OCI-LY1 (cell line): ENCODE results near the gene ALDH5A1.
"Not testable (repeated sequence)": the region's sequence is repeated elsewhere in the genome, so short reads cannot be mapped to it uniquely, and the experiment has no call there.

Experiments
- H2AFZ ChIP-seq: fragments of 200-600 bp; sonication (generic), shearing (Covaris generic); 2 replicates; pipeline ENCODE4 v1.6.0; 2014; ENCODE audit warnings: antibody characterized with exemption, mild to moderate bottlenecking, low read length
- H3F3A ChIP-seq: fragments of 200-600 bp; sonication (generic), shearing (Covaris generic); 2 replicates; pipeline ENCODE4 v1.6.0; 2014; ENCODE audit warnings: mild to moderate bottlenecking, antibody characterized with exemption, low read length, moderate library complexity; ENCODE audit not compliant: insufficient read depth
- H3K27ac ChIP-seq: fragments of 200-600 bp; sonication (generic); 2 replicates; pipeline ENCODE4 v1.5.1; 2014; ENCODE audit warnings: low read length, mixed run types, mild to moderate bottlenecking, low read depth; ENCODE audit not compliant: poor library complexity, severe bottlenecking
- H3K27me3 ChIP-seq: fragments of 200-600 bp; sonication (generic); 2 replicates; pipeline ENCODE4 v1.6.0; 2014; ENCODE audit warnings: antibody characterized with exemption, mild to moderate bottlenecking, low read length, moderate library complexity; ENCODE audit not compliant: insufficient read depth
- H3K36me3 ChIP-seq: fragments of 200-600 bp; sonication (generic); 2 replicates; pipeline ENCODE4 v1.6.1; 2014; ENCODE audit warnings: mild to moderate bottlenecking, antibody characterized with exemption, low read length, moderate library complexity, mixed read lengths; ENCODE audit not compliant: insufficient read depth
- H3K4me1 ChIP-seq: fragments of 200-600 bp; sonication (generic); 2 replicates; pipeline ENCODE4 v1.5.1; 2014; ENCODE audit warnings: mild to moderate bottlenecking, low read length, moderate library complexity; ENCODE audit not compliant: insufficient read depth, severe bottlenecking
- H3K4me2 ChIP-seq: fragments of 200-600 bp; sonication (generic), shearing (Covaris generic); 2 replicates; pipeline ENCODE4 v1.6.1; 2014; ENCODE audit warnings: low read length
- H3K4me3 ChIP-seq: fragments of 200-600 bp; sonication (generic); 2 replicates; pipeline ENCODE4 v1.5.1; 2014; ENCODE audit warnings: low read length, low read depth, mild to moderate bottlenecking, mixed read lengths; ENCODE audit not compliant: poor library complexity, severe bottlenecking
- H3K79me2 ChIP-seq: fragments of 200-600 bp; shearing (Covaris generic); 2 replicates; pipeline ENCODE4 v1.6.1; 2016; ENCODE audit warnings: mixed run types, low read length, mixed read lengths; ENCODE audit not compliant: insufficient read depth
- H3K9ac ChIP-seq: fragments of 200-600 bp; sonication (generic), shearing (Covaris generic); 2 replicates; pipeline ENCODE4 v1.6.1; 2014; ENCODE audit warnings: mild to moderate bottlenecking, low read length, mixed read lengths
- H3K9me2 ChIP-seq: fragments of 200-600 bp; sonication (generic), shearing (Covaris generic); 2 replicates; pipeline ENCODE4 v1.6.1; 2014; ENCODE audit warnings: low read depth, mild to moderate bottlenecking, low read length, mixed read lengths
- H3K9me3 ChIP-seq: fragments of 200-600 bp; shearing (Covaris generic); 2 replicates; pipeline ENCODE4 v1.6.1; 2014; ENCODE audit warnings: low read length, mixed read lengths
- H4K20me1 ChIP-seq: fragments of 200-600 bp; sonication (generic), shearing (Covaris generic); 2 replicates; pipeline ENCODE4 v1.6.0; 2016; ENCODE audit warnings: mild to moderate bottlenecking, low read length; ENCODE audit not compliant: insufficient read depth
- EZH2 ChIP-seq: fragments of 200-600 bp; sonication (generic), shearing (Covaris generic); IDR thresholded peaks from 2 replicates; pipeline ENCODE4 v1.8.0; 2017; ENCODE audit warnings: borderline replicate concordance, mixed run types, mild to moderate bottlenecking, antibody characterized with exemption, low read length, moderate library complexity, mixed read lengths
- TF ChIP-seq, protein P1 (sequence below): fragments of 200-600 bp; sonication (generic), shearing (Covaris generic); IDR thresholded peaks from 2 replicates; pipeline ENCODE4 v1.5.1; 2017; ENCODE audit warnings: mild to moderate bottlenecking, antibody characterized with exemption, low read length, moderate library complexity, mixed read lengths

Gene ALDH5A1

DNA sequence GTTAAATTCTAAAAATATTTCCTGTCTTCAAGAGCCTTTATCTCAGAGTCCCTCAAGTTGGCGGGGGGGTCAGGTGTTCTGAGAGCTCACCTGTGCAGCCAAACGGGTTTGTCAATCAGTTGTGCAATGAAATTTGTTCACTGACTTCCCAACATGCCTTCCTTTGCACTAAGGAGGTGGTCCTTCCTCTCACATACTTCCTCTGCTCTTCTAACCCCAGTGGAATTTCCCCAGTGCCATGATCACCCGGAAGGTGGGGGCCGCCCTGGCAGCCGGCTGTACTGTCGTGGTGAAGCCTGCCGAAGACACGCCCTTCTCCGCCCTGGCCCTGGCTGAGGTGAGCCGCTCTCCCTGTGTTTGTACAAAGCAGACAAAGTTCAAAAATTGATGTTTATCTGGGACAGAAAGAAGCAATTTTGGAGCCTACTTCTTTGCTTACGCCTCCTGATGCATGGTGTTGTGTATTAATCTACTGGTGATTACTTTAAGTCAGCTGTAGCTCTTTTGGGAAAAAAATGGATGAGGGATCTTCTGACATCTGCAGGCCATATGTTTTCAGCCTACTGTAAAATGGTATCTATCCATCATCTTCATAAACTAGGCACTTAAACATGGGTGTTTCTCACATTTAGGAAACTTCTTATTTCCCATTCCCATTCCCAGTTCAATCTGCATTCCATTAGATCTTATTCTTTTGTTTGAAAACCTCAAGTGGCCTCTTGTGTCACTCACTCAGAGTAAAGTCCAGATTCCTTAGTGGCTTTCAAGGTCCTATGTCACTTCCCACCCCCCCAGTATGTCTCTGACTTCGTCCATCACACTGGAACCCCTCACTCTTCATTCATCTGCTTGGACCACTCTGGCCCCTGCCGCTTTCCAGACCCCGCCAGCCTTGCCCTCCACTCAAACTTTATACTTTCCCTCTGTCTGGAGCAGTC is 10.1 kb downstream of the ALDH5A1 start:
- Histone ChIP-seq H3K27ac (no peak overlapping the region), H4K20me1 (no peaks in the 10 kb centered on the region), H3K4me3 (no peak overlapping the region), H3K27me3 (no peaks in the 10 kb centered on the region), H3K9me2 (no peaks in the 10 kb centered on the region), H3K4me2 (no peak overlapping the region), H2AFZ (no peak overlapping the region), H3K79me2 (no peaks in the 10 kb centered on the region), H3K9me3 (no peaks in the 10 kb centered on the region), H3K4me1 (peaks cover 9% of the 10 kb centered on the region), H3K9ac (no peak overlapping the region), H3F3A (no peaks in the 10 kb centered on the region), H3K36me3 (peaks cover 50% of the 10 kb centered on the region)
- no peak for TF ChIP-seq EZH2
- TF ChIP-seq, protein P1, sequence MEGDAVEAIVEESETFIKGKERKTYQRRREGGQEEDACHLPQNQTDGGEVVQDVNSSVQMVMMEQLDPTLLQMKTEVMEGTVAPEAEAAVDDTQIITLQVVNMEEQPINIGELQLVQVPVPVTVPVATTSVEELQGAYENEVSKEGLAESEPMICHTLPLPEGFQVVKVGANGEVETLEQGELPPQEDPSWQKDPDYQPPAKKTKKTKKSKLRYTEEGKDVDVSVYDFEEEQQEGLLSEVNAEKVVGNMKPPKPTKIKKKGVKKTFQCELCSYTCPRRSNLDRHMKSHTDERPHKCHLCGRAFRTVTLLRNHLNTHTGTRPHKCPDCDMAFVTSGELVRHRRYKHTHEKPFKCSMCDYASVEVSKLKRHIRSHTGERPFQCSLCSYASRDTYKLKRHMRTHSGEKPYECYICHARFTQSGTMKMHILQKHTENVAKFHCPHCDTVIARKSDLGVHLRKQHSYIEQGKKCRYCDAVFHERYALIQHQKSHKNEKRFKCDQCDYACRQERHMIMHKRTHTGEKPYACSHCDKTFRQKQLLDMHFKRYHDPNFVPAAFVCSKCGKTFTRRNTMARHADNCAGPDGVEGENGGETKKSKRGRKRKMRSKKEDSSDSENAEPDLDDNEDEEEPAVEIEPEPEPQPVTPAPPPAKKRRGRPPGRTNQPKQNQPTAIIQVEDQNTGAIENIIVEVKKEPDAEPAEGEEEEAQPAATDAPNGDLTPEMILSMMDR = no peak

DNA sequence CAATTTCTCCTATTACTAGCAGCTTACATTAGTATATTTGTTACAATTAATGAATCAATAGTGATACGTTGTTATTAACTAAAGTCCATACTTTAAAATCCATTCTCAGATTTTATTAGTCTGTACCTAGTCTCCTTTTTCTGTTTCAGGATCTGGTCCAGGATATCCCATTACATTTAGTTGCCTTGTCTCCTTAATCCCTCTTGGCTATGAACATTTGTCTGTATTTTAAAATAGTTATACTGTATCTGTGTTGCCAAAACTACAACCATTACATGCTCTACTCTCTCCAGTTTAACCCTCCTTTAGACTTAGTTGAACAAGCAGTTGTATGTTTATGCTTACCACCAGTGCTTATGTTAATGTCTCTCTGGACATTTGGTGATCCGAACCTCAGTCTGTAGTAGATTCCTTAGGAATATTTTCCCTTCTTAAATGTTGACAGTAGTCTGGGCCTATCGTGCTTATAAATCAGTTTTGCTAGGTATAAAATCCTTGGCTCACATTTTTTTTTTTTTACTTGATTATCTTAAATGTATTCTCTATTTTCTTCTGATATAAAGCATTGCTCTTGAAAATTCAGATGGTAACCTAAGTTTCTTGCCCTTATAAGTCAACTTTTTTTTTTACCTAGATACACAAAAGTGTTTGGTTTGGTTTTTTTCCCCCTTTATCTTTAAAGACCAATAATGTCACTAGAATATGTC is 12.2 kb downstream of the ALDH5A1 start:
- Histone ChIP-seq H3K4me3 (no peak overlapping the region), H3K27me3 (no peaks in the 10 kb centered on the region), H3F3A (no peaks in the 10 kb centered on the region), H3K4me2 (no peak overlapping the region), H3K4me1 (no peaks in the 10 kb centered on the region), H3K79me2 (no peaks in the 10 kb centered on the region), H3K9me3 (no peaks in the 10 kb centered on the region), H2AFZ (no peak overlapping the region), H3K27ac (no peak overlapping the region), H3K9ac (no peak overlapping the region), H4K20me1 (no peaks in the 10 kb centered on the region), H3K36me3 (peaks cover 50% of the 10 kb centered on the region), H3K9me2 (no peaks in the 10 kb centered on the region)
- TF ChIP-seq EZH2 = no peak
- TF ChIP-seq, protein P1 = no peak

DNA sequence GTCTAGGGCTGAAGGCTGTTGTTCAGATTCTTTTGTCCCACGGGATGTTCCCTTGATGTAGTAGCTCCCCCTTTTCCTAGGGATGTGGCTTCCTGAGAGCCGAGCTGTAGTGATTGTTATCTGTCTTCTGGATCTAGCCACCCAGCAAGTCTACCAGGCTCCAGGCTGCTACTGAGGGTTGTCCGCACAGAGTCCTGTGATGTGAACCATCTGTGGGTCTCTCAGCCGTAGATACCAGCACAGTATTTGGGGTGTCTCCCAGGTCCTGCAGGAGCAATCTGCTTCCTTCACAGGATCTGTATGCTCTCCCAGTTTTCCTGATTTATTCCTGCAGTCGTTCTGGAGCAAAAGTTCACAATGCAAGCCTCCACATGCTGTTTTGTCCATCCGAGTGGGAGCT is 17.2 kb downstream of the ALDH5A1 start:
- H3K9me2 ChIP-seq, H3K79me2 ChIP-seq, H3F3A ChIP-seq, H3K27me3 ChIP-seq, H3K9ac ChIP-seq, H3K27ac ChIP-seq, H3K4me3 ChIP-seq, H3K9me3 ChIP-seq, H2AFZ ChIP-seq, H4K20me1 ChIP-seq, H3K4me2 ChIP-seq: not testable (repeated sequence)
- Histone ChIP-seq H3K36me3 (peaks cover 42% of the 10 kb centered on the region), H3K4me1 (peaks cover 17% of the 10 kb centered on the region)
